ENCODE results near the gene ARR3.
A peak's percentile ranks its signal among the peaks of the same experiment; 100 is the strongest.
"Not testable (repeated sequence)": the region's sequence is repeated elsewhere in the genome, so short reads cannot be mapped to it uniquely, and the experiment has no call there.

Gene ARR3

GRCh38 chrX:70281951-70282350, 13.8 kb downstream of the ARR3 start, which contains the start of gene RAB41:
RAB41 (plus strand) TSS chrX:70282172; CDS start chrX:70282218, 46 bp downstream.
- DNase-seq: no peak

GRCh38 chrX:70289168-70289792, 21.1 kb downstream of the ARR3 start:
- no peak for DNase-seq

- DNase-seq: peak; percentile 55 to 66
Observed at GRCh38 chrX:70289793-70290770, 21.9 kb downstream of the ARR3 start, which contains the start of the genes KIF4A and PDZD11. KIF4A (plus strand) TSS chrX:70290104; CDS start chrX:70290459, 355 bp downstream. PDZD11 (minus strand) TSS chrX:70289927; CDS start chrX:70289341, 586 bp downstream.

GRCh38 chrX:70292788-70293187, 24.7 kb downstream of the ARR3 start:
- DNase-seq: no peak

GRCh38 chrX:70293621-70294020, 25.5 kb downstream of the ARR3 start:
- DNase-seq: no peak

GRCh38 chrX:70301716-70302115, 33.6 kb downstream of the ARR3 start:
- no peak for DNase-seq

- DNase-seq: no peak
Observed at GRCh38 chrX:70313503-70313902, 45.4 kb downstream of the ARR3 start.

- DNase-seq: no peak
Observed at GRCh38 chrX:70322784-70323183, 54.6 kb downstream of the ARR3 start.

GRCh38 chrX:70323628-70324027, 55.5 kb downstream of the ARR3 start:
- DNase-seq: not testable (repeated sequence)

GRCh38 chrX:70324326-70324725, 56.2 kb downstream of the ARR3 start:
- DNase-seq: no peak

- no peak for DNase-seq
Observed at GRCh38 chrX:70331161-70331560, 63.0 kb downstream of the ARR3 start.

All from AML-193 (cell line).